HG03565 (cell line): ENCODE measurements around the gene MYO1E.

Source experiments
- ATAC-seq: cut with Tn5 transposase; IDR thresholded peaks from one replicate; pipeline ENCODE4 v1.9.1; 2021; ENCODE audit warnings: mild to moderate bottlenecking, moderate library complexity; ENCODE audit not compliant: unreplicated experiment

The MYO1E gene

DNA sequence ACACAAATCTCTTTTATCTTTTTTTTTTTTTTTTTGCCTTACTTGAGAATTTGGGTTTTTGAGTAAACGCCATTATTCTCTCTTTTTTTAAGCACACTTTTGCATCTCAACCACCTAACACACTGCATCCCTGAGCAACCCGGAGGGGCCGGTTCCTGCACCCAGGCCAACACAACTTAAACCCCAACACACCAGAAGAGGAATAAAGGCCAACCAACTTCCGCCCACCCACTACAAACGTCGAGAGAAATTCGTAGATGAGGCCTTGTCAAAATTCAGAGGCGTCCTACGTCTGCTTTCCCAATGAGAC, 268.1 kb downstream of the MYO1E start:
- no peak for ATAC-seq

DNA sequence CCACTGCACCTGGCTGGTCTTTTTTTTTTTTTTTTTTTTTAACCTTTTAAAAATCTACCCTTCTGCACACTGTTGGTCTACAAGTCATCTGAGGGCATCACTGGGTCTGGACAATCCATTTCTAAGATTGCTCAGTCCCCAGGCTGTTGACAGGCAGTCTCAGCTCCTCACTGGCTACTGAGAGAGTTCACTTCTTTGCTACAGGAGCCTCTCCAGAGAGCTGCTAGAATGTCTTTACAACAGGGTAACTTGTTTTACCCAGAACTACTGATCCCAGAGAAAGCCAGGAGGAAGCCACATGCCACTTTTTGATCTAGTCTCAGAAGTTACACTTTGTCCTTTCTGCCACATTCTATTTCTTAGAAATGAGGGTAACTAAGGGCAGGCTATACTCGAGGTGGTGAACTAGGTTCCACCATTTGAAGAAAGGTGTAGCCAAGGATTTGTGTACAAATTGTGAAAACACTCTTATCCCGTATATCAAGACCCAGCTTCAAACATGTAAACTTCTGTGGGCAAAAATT, 273.4 kb downstream of the MYO1E start:
- no peak for ATAC-seq

DNA sequence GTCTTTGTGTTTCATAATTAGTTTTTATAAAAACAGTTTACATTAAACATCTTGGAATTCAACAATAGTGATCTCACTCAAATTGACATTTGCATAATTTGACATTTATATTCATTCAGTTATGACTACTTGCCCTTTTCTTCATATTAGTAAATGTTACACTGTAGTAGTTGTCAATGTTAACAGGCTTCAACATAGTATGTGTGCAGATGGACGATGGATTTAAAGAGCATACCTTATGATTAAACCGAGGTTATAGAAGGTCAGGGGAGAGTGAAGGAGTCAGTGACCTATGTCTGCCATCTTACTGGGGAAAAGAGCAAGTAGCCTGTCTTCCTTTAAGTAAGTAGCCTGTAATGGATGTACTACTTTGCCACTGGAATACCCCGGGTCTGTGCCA, 276.2 kb downstream of the MYO1E start:
- ATAC-seq = no peak

DNA sequence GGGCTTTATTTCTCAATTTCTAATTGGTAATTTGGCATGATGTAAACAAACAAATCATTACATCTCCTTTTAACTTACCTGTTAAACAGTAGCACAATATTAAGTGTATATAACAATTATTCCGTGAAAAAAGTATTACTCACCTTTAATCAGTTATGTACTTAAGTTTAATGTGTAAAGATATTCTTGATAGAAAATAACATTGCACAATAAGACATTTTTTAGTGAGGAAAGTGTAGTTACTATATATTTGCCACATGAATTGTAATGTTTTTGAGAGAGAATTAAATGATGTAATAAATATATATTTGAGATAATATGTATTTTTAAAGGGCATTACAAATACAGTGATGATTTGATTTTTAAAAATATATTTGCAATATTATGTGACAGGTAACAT, 278.6 kb downstream of the MYO1E start:
- ATAC-seq = no peak

DNA sequence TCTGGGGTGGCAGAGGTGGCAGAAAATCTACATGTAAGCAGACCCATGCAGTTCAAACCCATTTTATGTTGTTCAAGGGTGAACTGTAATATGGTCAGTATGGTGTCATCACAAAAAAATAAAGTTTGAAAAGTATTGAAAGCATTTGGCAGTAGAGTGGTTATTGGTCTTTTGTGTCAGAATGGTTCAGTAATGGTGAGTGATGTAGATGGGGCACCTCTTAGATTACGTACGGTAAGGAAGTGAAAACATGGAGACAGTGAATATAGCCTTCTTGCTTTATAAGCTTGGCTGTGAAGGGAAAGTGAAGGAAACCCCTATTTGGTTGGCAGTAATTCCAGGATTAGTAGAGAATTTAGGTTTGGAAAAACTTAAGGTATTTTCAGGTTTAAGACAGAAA, 284.9 kb downstream of the MYO1E start:
- ATAC-seq = no peak
